H7 (cell line): Measurements from ENCODE around the gene FBXO21. TPM values are rescaled to one million over a fixed set of nuclear protein-coding genes. Genes with fewer than 3 reads are reported as not detected.

Source experiments
- DNase-seq: peaks from one replicate; pipeline ENCODE4 v3.0.0; 2012
- H3K27me3 ChIP-seq: 2 replicates; pipeline ENCODE4 v1.6.0; 2011; ENCODE audit warnings: mild to moderate bottlenecking, low read length; ENCODE audit not compliant: control insufficient read depth, insufficient read depth
- H3K36me3 ChIP-seq: replicated peaks from 2 replicates; pipeline ENCODE4 v1.5.1; 2011; ENCODE audit warnings: low read length; ENCODE audit not compliant: control insufficient read depth, insufficient read depth
- H3K4me3 ChIP-seq: 2 replicates; pipeline ENCODE4 v1.5.1; 2011; ENCODE audit warnings: low read depth, mild to moderate bottlenecking, control low read depth, low read length, moderate library complexity; ENCODE audit not compliant: insufficient read depth
- total RNA-seq: library from RNA; depleted of rRNA; stranded (reverse); fragments of >200 nt; shearing (Covaris generic); gene quantifications from 2 replicates; pipeline ENCODE4 v1.2.3, GENCODE V29; 2014

FBXO21 gene
- total RNA-seq, 1 experiment from 2014 or later, result 44.1 TPM

DNA sequence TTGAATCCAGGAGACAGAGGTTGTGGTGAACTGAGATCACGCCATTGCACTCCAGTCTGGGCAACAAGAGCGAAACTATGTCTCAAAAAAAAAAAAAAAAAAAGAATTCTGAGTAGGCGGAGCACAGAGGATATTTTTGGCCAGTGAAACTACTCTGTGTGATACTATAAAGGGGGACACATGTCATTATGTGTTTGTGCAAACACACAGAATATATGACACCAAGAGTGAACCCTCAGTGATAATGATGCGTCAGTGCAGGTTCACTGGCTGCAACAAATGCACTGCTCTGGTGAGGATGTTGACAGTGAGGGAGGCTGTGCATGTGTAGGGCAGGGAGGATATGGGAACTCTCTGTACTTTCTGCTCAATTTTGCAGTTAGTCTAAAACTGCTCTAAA, 24.2 kb downstream of the FBXO21 start:
- no peaks in the 10 kb centered on the region for H3K27me3 ChIP-seq
- DNase-seq, result no peak
- peaks cover 43% of the 10 kb centered on the region for H3K36me3 ChIP-seq

GRCh38 chr12:117165342-117165741, 24.9 kb downstream of the FBXO21 start:
- H3K4me3 ChIP-seq, result no peak overlapping the region
- no peak for DNase-seq
- peaks cover 43% of the 10 kb centered on the region for H3K36me3 ChIP-seq
- no peaks in the 10 kb centered on the region for H3K27me3 ChIP-seq

More for the DNA sequence above, 24.2 kb downstream of the FBXO21 start:
- no peak overlapping the region for H3K4me3 ChIP-seq

GRCh38 chr12:117162633-117163032, 27.6 kb downstream of the FBXO21 start:
- no peak for DNase-seq
- Histone ChIP-seq H3K36me3 (peaks cover 55% of the 10 kb centered on the region), H3K27me3 (no peaks in the 10 kb centered on the region), H3K4me3 (no peak overlapping the region)

- no peak overlapping the region for H3K4me3 ChIP-seq
- DNase-seq, result no peak
- peaks cover 55% of the 10 kb centered on the region for H3K36me3 ChIP-seq
- no peaks in the 10 kb centered on the region for H3K27me3 ChIP-seq
Measured at GRCh38 chr12:117162167-117162539, 28.1 kb downstream of the FBXO21 start.

DNA sequence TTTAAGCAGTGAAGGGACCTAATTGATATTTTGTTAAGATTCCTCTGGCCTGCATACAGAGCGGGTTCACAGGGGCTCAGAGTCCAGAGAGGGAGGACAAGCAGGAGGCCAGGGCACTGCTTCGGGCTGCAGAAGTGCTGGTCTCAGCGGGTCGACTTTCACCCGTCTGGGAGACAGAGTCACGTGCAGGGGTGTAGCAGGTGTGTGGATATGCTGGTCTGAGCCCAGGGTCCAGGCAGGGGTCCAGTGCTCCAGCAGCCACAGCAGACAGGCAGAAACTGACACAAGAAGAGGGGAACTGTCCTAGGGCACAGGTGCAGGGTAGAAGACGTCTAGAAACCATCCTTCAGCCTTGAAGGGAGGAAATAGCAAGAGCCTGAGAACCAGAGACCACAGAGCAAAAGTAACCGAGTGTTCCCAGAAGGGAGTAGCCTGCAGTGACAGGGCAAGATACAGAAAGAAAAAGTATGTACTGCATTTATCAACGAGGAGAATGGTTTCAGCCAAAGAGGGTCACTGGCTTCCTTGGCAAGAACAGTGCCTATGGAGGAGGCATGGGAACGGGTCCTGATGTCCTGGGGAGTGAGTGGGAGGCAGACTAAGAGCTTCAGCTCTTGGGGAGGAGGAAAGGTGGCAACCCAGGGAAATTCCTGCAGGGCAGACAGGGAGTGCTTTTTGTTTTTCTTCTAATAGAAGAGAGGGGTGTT, 28.7 kb downstream of the FBXO21 start:
- Histone ChIP-seq H3K36me3 (peaks cover 52% of the 10 kb centered on the region), H3K27me3 (no peaks in the 10 kb centered on the region), H3K4me3 (no peak overlapping the region)
- DNase-seq, result no peak

DNA sequence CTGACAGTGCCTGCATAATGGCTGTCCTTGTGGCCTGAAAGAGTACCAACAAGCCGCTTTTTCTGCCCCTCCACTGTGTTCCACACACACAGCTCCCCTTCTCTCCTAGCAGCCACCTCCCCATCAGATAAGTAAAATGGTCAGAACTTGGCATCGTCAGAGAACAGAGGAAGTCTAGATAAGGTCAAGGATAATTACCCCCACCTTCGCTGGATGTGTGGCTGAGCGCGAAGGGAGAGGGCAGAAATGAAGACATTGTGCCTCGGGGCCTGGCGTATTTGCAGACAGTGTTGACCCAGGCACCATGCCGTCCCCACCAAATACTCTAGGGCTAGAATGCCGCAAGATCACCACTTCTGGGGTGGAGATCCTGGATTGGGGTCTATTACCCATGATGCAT, 30.6 kb downstream of the FBXO21 start:
- Histone ChIP-seq H3K4me3 (no peak overlapping the region), H3K27me3 (no peaks in the 10 kb centered on the region), H3K36me3 (peaks cover 40% of the 10 kb centered on the region)
- DNase-seq, result no peak

GRCh38 chr12:117158911-117159553, 31.2 kb downstream of the FBXO21 start:
- no peak for DNase-seq
- peaks cover 43% of the 10 kb centered on the region for H3K36me3 ChIP-seq

GRCh38 chr12:117158096-117158495, 32.2 kb downstream of the FBXO21 start:
- H3K4me3 ChIP-seq, result no peak overlapping the region
- no peak for DNase-seq
- peaks cover 44% of the 10 kb centered on the region for H3K36me3 ChIP-seq
- no peaks in the 10 kb centered on the region for H3K27me3 ChIP-seq

More at GRCh38 chr12:117158911-117159553, 31.2 kb downstream of the FBXO21 start:
- Histone ChIP-seq H3K4me3 (no peak overlapping the region), H3K27me3 (no peaks in the 10 kb centered on the region)

GRCh38 chr12:117155278-117156060, 34.8 kb downstream of the FBXO21 start:
- Histone ChIP-seq H3K27me3 (no peaks in the 10 kb centered on the region), H3K4me3 (no peak overlapping the region)
- peak; percentile 100 for DNase-seq

GRCh38 chr12:117152793-117153775, 37.2 kb downstream of the FBXO21 start:
- DNase-seq, result no peak
- Histone ChIP-seq H3K36me3 (peaks cover 18% of the 10 kb centered on the region), H3K27me3 (no peaks in the 10 kb centered on the region), H3K4me3 (no peak overlapping the region)

More at GRCh38 chr12:117155278-117156060, 34.8 kb downstream of the FBXO21 start:
- H3K36me3 ChIP-seq, result peaks cover 33% of the 10 kb centered on the region

GRCh38 chr12:117151403-117152031, 38.8 kb downstream of the FBXO21 start:
- Histone ChIP-seq H3K4me3 (no peak overlapping the region), H3K36me3 (peaks cover 14% of the 10 kb centered on the region)
- DNase-seq, result no peak

DNA sequence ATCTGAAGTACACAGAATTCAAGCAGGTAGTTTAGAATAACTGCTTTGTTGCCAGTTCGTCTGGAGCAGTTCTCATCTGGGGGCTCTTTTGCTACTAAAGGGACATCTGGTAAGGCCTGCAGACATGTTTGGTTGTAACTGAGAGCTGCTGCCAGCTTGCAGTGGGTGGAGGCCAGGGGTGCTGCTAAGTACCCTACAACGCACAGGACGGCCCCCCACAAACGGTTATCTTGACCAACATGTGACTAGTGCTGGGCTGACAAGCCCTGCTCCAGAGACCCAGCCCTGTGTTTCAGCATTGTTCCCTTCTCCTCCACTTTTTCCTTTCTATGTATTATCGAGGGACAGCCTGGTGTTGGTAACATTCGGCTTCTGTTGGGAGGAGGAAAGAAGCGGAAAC, 40.8 kb downstream of the FBXO21 start:
- Histone ChIP-seq H3K36me3 (peaks cover 15% of the 10 kb centered on the region), H3K4me3 (no peak overlapping the region), H3K27me3 (no peaks in the 10 kb centered on the region)
- DNase-seq, result no peak

More at GRCh38 chr12:117151403-117152031, 38.8 kb downstream of the FBXO21 start:
- no peaks in the 10 kb centered on the region for H3K27me3 ChIP-seq

DNA sequence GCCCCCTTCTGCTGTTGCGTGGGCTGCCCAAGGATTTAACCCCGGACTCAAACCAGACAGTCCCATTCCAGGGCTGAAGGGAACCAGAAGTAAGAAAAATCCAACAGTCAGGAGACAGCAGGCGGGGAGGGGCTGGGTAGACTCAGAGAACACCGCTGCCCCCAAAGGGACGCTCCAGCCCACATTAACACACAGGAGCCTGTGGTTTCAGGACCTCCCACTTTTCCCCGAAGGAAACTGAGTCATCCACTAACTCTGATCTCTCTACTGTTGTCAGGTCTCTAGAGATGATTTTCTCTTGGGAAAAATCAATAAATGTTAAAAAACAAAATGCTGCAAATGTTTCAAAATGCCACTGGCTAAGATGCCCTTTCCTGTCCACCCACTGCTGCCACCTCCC, 41.6 kb downstream of the FBXO21 start:
- DNase-seq, result no peak
- H3K27me3 ChIP-seq, result no peaks in the 10 kb centered on the region
- H3K4me3 ChIP-seq, result no peak overlapping the region
- H3K36me3 ChIP-seq, result peaks cover 14% of the 10 kb centered on the region; the same call in 1 of the 2 replicates
